Measurements from ENCODE around the gene ZBED4. TPM values are rescaled to one million over a fixed set of nuclear protein-coding genes. Genes with fewer than 3 reads are reported as not detected.

Gene ZBED4
- total and polyA plus RNA-seq, 2 experiments from 2014 or later, result 8.5 to 31.9 TPM

DNA sequence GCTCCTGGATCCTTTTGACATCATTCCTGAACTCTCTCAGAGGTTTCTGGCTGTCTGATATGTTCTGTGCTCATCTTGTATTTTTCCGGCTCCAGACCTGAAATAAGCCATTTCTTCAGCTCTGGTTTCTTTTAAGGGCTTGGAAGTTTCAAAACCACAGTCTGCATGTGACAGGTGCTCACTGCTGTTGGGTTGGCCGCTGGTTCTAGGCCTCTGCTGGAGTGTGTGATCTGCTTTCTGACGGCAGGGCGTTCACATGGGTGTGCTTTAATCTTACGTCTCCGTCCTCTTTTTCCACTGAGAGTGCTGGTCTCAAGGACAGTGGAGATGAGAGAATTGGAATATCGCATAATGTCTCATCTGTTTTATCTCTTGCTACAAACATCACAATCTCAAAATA lies 10.3 kb downstream of the ZBED4 start (continued):
- TF ChIP-seq, protein P1, sequence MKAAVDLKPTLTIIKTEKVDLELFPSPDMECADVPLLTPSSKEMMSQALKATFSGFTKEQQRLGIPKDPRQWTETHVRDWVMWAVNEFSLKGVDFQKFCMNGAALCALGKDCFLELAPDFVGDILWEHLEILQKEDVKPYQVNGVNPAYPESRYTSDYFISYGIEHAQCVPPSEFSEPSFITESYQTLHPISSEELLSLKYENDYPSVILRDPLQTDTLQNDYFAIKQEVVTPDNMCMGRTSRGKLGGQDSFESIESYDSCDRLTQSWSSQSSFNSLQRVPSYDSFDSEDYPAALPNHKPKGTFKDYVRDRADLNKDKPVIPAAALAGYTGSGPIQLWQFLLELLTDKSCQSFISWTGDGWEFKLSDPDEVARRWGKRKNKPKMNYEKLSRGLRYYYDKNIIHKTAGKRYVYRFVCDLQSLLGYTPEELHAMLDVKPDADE (IDR thresholded peaks at IDR 0.05), result no peak

DNA sequence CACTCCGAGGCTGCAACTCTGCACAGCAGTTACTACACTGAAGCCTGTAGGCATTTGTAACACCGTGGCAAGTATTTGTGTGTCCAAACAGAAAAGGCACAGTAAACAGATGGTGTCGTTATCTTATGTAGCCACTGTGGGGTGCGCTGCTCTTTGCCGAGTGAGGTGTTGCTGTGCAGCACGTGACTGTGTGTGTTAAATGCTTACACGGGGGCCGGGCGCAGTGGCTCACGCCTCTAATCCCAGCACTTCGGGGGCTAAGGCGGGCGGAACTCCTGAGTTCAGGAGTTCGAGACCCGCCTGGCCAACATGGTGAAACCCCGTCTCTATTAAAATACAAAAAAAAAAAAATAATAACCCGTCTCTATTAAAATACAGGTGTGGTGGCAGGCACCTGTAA lies 11.5 kb downstream of the ZBED4 start:
- DNase-seq (ENCODE audit: low spot score) (no peak), ATAC-seq (no peak)
- Mint-ChIP-seq H3K36me3 (ENCODE audit: low read depth) (peaks cover 53% of the 10 kb centered on the region), H3K4me3 (no peak overlapping the region), H3K27ac (no peak overlapping the region), H3K27me3 (ENCODE audit: insufficient read depth, low read depth, poor library complexity) (peaks cover 2% of the 10 kb centered on the region), H3K9me3 (peaks cover 33% of the 10 kb centered on the region), H3K4me1 (peaks cover 3% of the 10 kb centered on the region; the same call in 2 of the 3 replicates)
- H3K4me2 ChIP-seq, result no peak overlapping the region
- TF ChIP-seq NANOG (IDR thresholded peaks at IDR 0.05; ENCODE audit: borderline replicate concordance) (no peak), ZNF114 (CRISPR knock-in tag; IDR thresholded peaks at IDR 0.05) (no peak), POLR2AphosphoS5 (IDR thresholded peaks at IDR 0.05; ENCODE audit: low read depth) (no peak), EZH2 (IDR thresholded peaks at IDR 0.05; ENCODE audit: low read depth, unreplicated experiment) (no peak), STAT1 (IDR thresholded peaks at IDR 0.05; ENCODE audit: unreplicated experiment) (no peak)
- TF ChIP-seq, protein P2, sequence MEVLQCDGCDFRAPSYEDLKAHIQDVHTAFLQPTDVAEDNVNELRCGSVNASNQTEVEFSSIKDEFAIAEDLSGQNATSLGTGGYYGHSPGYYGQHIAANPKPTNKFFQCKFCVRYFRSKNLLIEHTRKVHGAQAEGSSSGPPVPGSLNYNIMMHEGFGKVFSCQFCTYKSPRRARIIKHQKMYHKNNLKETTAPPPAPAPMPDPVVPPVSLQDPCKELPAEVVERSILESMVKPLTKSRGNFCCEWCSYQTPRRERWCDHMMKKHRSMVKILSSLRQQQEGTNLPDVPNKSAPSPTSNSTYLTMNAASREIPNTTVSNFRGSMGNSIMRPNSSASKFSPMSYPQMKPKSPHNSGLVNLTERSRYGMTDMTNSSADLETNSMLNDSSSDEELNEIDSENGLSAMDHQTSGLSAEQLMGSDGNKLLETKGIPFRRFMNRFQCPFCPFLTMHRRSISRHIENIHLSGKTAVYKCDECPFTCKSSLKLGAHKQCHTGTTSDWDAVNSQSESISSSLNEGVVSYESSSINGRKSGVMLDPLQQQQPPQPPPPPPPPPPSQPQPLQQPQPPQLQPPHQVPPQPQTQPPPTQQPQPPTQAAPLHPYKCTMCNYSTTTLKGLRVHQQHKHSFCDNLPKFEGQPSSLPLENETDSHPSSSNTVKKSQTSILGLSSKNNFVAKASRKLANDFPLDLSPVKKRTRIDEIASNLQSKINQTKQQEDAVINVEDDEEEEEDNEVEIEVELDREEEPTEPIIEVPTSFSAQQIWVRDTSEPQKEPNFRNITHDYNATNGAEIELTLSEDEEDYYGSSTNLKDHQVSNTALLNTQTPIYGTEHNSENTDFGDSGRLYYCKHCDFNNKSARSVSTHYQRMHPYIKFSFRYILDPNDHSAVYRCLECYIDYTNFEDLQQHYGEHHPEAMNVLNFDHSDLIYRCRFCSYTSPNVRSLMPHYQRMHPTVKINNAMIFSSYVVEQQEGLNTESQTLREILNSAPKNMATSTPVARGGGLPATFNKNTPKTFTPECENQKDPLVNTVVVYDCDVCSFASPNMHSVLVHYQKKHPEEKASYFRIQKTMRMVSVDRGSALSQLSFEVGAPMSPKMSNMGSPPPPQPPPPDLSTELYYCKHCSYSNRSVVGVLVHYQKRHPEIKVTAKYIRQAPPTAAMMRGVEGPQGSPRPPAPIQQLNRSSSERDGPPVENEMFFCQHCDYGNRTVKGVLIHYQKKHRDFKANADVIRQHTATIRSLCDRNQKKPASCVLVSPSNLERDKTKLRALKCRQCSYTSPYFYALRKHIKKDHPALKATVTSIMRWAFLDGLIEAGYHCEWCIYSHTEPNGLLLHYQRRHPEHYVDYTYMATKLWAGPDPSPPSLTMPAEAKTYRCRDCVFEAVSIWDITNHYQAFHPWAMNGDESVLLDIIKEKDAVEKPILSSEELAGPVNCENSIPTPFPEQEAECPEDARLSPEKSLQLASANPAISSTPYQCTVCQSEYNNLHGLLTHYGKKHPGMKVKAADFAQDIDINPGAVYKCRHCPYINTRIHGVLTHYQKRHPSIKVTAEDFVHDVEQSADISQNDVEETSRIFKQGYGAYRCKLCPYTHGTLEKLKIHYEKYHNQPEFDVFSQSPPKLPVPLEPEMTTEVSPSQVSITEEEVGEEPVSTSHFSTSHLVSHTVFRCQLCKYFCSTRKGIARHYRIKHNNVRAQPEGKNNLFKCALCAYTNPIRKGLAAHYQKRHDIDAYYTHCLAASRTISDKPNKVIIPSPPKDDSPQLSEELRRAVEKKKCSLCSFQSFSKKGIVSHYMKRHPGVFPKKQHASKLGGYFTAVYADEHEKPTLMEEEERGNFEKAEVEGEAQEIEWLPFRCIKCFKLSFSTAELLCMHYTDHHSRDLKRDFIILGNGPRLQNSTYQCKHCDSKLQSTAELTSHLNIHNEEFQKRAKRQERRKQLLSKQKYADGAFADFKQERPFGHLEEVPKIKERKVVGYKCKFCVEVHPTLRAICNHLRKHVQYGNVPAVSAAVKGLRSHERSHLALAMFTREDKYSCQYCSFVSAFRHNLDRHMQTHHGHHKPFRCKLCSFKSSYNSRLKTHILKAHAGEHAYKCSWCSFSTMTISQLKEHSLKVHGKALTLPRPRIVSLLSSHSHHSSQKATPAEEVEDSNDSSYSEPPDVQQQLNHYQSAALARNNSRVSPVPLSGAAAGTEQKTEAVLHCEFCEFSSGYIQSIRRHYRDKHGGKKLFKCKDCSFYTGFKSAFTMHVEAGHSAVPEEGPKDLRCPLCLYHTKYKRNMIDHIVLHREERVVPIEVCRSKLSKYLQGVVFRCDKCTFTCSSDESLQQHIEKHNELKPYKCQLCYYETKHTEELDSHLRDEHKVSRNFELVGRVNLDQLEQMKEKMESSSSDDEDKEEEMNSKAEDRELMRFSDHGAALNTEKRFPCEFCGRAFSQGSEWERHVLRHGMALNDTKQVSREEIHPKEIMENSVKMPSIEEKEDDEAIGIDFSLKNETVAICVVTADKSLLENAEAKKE (CRISPR knock-in tag; IDR thresholded peaks at IDR 0.05), result no peak
- TF ChIP-seq, protein P3, sequence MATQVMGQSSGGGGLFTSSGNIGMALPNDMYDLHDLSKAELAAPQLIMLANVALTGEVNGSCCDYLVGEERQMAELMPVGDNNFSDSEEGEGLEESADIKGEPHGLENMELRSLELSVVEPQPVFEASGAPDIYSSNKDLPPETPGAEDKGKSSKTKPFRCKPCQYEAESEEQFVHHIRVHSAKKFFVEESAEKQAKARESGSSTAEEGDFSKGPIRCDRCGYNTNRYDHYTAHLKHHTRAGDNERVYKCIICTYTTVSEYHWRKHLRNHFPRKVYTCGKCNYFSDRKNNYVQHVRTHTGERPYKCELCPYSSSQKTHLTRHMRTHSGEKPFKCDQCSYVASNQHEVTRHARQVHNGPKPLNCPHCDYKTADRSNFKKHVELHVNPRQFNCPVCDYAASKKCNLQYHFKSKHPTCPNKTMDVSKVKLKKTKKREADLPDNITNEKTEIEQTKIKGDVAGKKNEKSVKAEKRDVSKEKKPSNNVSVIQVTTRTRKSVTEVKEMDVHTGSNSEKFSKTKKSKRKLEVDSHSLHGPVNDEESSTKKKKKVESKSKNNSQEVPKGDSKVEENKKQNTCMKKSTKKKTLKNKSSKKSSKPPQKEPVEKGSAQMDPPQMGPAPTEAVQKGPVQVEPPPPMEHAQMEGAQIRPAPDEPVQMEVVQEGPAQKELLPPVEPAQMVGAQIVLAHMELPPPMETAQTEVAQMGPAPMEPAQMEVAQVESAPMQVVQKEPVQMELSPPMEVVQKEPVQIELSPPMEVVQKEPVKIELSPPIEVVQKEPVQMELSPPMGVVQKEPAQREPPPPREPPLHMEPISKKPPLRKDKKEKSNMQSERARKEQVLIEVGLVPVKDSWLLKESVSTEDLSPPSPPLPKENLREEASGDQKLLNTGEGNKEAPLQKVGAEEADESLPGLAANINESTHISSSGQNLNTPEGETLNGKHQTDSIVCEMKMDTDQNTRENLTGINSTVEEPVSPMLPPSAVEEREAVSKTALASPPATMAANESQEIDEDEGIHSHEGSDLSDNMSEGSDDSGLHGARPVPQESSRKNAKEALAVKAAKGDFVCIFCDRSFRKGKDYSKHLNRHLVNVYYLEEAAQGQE (IDR thresholded peaks at IDR 0.05; ENCODE audit: unreplicated experiment), result no peak
- TF ChIP-seq, protein P4, sequence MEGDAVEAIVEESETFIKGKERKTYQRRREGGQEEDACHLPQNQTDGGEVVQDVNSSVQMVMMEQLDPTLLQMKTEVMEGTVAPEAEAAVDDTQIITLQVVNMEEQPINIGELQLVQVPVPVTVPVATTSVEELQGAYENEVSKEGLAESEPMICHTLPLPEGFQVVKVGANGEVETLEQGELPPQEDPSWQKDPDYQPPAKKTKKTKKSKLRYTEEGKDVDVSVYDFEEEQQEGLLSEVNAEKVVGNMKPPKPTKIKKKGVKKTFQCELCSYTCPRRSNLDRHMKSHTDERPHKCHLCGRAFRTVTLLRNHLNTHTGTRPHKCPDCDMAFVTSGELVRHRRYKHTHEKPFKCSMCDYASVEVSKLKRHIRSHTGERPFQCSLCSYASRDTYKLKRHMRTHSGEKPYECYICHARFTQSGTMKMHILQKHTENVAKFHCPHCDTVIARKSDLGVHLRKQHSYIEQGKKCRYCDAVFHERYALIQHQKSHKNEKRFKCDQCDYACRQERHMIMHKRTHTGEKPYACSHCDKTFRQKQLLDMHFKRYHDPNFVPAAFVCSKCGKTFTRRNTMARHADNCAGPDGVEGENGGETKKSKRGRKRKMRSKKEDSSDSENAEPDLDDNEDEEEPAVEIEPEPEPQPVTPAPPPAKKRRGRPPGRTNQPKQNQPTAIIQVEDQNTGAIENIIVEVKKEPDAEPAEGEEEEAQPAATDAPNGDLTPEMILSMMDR (conservative IDR thresholded peaks at IDR 0.05; ENCODE audit: low read depth in 2 of 2), result no peak
- peaks cover 4% of the 10 kb centered on the region; the same call in 1 of the 2 replicates for H3K9me2 ChIP-seq (ENCODE audit: insufficient read depth)
- peaks cover 60% of the 10 kb centered on the region for H4K20me1 ChIP-seq (replicated peaks; ENCODE audit: insufficient read depth)
- no peaks in the 10 kb centered on the region for H3K27me3 ChIP-seq (ENCODE audit: insufficient read depth)
- H3K36me3 ChIP-seq (ENCODE audit: insufficient read depth), result no peaks in the 10 kb centered on the region
- H3K4me3 ChIP-seq, result no peak overlapping the region
- no peak overlapping the region for H3K27ac ChIP-seq (ENCODE audit: low read depth)
- H3F3A ChIP-seq (replicated peaks; ENCODE audit: low read depth), result no peaks in the 10 kb centered on the region; the same call in 1 of the 2 replicates
- H2AFZ ChIP-seq, result no peak overlapping the region
- H3K79me2 ChIP-seq (replicated peaks; ENCODE audit: insufficient read depth), result peaks cover 98% of the 10 kb centered on the region
- H3K4me1 ChIP-seq (ENCODE audit: insufficient read depth), result peaks cover 7% of the 10 kb centered on the region; the same call in 1 of the 2 replicates
